ENCODE results near the gene SRPRA. TPM values are rescaled to one million over a fixed set of nuclear protein-coding genes. Genes with fewer than 3 reads are reported as not detected.
"Not testable (repeated sequence)": the region's sequence is repeated elsewhere in the genome, so short reads cannot be mapped to it uniquely, and the experiment has no call there.

SRPRA gene
- total and polyA plus RNA-seq, 12 donors = 32.5 to 88.4 (median 75.1) TPM

DNA sequence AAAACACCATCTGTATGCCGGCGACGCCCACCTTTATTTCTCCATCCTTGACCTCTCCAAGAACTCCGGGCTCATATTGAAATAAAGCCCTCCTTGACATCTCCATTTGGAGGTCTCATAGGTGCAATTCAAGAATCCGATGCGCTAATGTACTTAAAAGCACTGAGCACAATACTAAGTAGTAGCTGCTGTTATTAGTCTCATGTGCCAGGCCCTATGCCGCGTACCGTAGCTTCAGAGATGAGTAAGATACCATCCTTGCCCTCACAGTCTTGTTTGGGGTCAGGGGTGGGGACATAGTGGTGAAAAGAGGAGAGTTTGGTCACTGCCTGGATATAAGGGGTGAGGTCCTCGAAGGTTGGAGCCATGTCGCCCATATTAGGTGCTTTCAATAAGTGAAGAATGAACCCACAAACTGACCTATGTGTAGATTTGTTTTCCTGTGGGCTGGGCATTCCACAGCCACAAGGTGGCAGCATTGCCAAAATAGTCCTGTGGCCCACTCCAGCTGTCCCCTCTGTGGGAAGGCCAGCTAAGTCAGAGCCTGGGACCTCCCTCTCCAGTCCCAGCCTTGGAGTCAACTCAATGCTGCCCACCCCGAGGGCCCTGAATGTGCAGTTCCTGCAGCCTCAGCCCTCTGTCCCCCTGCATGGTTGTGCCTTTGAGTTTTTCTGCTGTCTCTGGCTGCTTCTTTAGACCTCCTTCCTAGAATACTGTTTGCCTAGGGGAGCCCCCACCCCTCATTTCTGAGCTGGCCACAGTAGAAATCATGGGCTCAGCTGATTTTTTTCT, 41.7 kb upstream of the SRPRA start:
- WGBS, 2 donors = 60 to 70% methylated on average over 12 of the region's 12 CpGs
- peak; percentile 91 to 95 (median 92) for ATAC-seq

DNA sequence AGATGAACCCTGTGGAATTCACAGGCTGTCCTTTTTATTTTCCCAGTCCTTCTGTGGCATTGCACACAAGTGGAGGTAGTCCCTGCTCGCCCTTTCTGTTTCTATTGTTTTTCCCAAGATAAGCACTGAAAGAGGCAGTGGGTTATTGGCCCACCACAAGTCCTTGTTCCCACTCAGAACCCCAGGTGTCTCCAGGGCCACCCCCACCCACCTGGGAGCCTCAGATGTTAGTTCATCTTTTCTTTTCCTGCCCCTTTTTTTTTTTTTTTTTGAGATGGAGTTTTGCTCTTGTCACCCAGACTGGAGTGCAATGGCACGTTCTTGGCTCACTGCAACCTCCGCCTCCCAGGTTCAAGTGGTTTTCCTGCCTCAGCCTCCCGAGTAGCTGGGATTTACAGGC, 40.1 kb upstream of the SRPRA start:
- not testable (repeated sequence) for H3K27ac ChIP-seq, H3K9me3 ChIP-seq, H3K4me3 ChIP-seq, H3K27me3 ChIP-seq, ATAC-seq, DNase-seq
- peaks cover 0 to 45% (median 0%) of the 10 kb centered on the region in 9 donors for H3K36me3 ChIP-seq
- peaks cover 4 to 47% (median 16%) of the 10 kb centered on the region in 9 donors for H3K4me1 ChIP-seq
- 92% methylated on average over 4 of the region's 4 CpGs for WGBS, 2 donors
- intact Hi-C loops (cut with DNase I) = loop anchor here in 1 of 10 donors (5.0 kb wide), 1 partner anchor 174 kb away; no protein-coding TSS in a partner anchor

More for the DNA sequence above, 41.7 kb upstream of the SRPRA start:
- TF ChIP-seq, protein P1, sequence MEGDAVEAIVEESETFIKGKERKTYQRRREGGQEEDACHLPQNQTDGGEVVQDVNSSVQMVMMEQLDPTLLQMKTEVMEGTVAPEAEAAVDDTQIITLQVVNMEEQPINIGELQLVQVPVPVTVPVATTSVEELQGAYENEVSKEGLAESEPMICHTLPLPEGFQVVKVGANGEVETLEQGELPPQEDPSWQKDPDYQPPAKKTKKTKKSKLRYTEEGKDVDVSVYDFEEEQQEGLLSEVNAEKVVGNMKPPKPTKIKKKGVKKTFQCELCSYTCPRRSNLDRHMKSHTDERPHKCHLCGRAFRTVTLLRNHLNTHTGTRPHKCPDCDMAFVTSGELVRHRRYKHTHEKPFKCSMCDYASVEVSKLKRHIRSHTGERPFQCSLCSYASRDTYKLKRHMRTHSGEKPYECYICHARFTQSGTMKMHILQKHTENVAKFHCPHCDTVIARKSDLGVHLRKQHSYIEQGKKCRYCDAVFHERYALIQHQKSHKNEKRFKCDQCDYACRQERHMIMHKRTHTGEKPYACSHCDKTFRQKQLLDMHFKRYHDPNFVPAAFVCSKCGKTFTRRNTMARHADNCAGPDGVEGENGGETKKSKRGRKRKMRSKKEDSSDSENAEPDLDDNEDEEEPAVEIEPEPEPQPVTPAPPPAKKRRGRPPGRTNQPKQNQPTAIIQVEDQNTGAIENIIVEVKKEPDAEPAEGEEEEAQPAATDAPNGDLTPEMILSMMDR (IDR thresholded peaks at IDR 0.05) = peak; percentile 83 to 97 (median 90)
- Histone ChIP-seq H3K4me3 (no peak overlapping the region), H3K27me3 (no peaks in the 10 kb centered on the region), H3K36me3 (peaks cover 0 to 54% (median 0%) of the 10 kb centered on the region in 9 donors), H3K27ac (peak overlapping the region in 3 of 10 donors; percentile 3 to 71 (median 27)), H3K9me3 (no peaks in the 10 kb centered on the region), H3K4me1 (peaks cover 0 to 40% (median 7%) of the 10 kb centered on the region in 9 donors)
- peak; percentile 74 to 79 for DNase-seq
- intact Hi-C loops (cut with DNase I) = loop anchor here in 9 of 10 donors (1.0 to 10.0 kb wide), 15 partner anchors 44 to 678 kb away; partner anchors contain the start of gene ST3GAL4 (in 3 of the 9)

DNA sequence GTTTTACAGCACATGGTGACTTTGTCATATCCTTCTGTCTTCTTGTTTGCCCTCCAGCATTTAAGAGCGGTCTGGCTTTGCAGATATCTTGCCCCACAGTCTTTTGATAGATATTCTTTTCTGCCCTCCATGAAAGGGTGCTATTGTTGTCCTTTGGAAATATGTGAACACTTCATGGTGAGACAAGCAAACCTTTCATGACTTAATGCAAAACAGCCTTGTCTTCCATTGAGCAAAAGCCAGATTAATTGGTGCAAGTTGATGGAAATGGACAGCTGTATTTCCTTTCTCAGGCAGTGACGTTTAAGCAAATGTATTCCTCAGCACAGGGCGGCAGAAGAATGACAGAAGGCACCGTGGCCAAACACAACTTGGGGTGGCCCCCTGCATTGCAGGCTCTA, 39.6 kb upstream of the SRPRA start:
- TF ChIP-seq, protein P1 (IDR thresholded peaks at IDR 0.05) = no peak
- no peak overlapping the region for H3K27ac ChIP-seq
- no peak for DNase-seq
- H3K27me3 ChIP-seq = no peaks in the 10 kb centered on the region
- no peaks in the 10 kb centered on the region for H3K9me3 ChIP-seq
- H3K4me1 ChIP-seq = peaks cover 4 to 47% (median 20%) of the 10 kb centered on the region in 9 donors
- 68 to 75% methylated on average over 4 of the region's 4 CpGs for WGBS, 2 donors
- H3K4me3 ChIP-seq = no peak overlapping the region
- no peak for ATAC-seq
- H3K36me3 ChIP-seq = peaks cover 0 to 40% (median 0%) of the 10 kb centered on the region in 9 donors
- intact Hi-C loops (cut with DNase I) = loop anchor here in 1 of 10 donors (5.0 kb wide), 1 partner anchor 174 kb away; no protein-coding TSS in a partner anchor

DNA sequence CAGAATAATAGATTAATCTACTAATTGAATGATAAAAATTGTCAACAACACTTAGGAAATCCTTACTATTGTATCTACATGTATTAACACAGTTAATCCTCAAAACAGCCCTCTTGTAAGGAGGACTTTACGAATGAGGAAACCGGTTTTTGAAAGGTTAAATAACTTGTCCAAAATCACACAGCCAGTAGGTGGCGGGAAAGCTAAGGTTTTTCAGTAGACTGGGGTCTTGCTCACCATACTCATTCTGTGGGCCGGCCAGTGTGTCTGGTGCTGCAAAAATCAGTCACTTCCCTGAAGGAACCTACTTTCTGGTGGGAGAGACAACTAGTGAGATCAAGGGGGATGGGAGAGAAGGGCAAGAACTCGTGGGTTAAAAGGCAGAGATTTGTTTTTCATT, 39.0 kb upstream of the SRPRA start:
- intact Hi-C loops (cut with DNase I) = loop anchor here in 1 of 10 donors (5.0 kb wide), 1 partner anchor 175 kb away; no protein-coding TSS in a partner anchor

More for the DNA sequence above, 39.0 kb upstream of the SRPRA start:
- ATAC-seq = no peak
- peaks cover 0 to 35% (median 0%) of the 10 kb centered on the region in 9 donors for H3K36me3 ChIP-seq
- H3K4me3 ChIP-seq = no peak overlapping the region
- DNase-seq = no peak
- peaks cover 4 to 48% (median 21%) of the 10 kb centered on the region in 9 donors for H3K4me1 ChIP-seq
- TF ChIP-seq, protein P1 (IDR thresholded peaks at IDR 0.05) = peak in 5 of 9 donors; percentile 18 to 44 (median 24)
- no peak overlapping the region for H3K27ac ChIP-seq
- H3K27me3 ChIP-seq = no peaks in the 10 kb centered on the region
- 37 to 45% methylated on average over 5 of the region's 5 CpGs for WGBS, 2 donors
- H3K9me3 ChIP-seq = no peaks in the 10 kb centered on the region
